ENCODE measurements around the gene SLC37A4. TPM values are rescaled to one million over a fixed set of nuclear protein-coding genes. Genes with fewer than 3 reads are reported as not detected.

Gene SLC37A4
- total RNA-seq, 4 donors from 2014 or later, result 29.7 to 72.9 (median 56.4) TPM

- no peak for ATAC-seq
- Histone ChIP-seq H3K36me3 (peaks cover 0 to 18% of the 10 kb centered on the region in 2 donors), H3K9me3 (no peaks in the 10 kb centered on the region), H3K27me3 (no peaks in the 10 kb centered on the region), H3K4me3 (no peak overlapping the region), H3K4me1 (peaks cover 24 to 28% of the 10 kb centered on the region in 2 donors), H3K27ac (peak overlapping the region; percentile 79 to 96 (median 85))
- in situ Hi-C loops (cut with MboI; ENCODE audit: low sequenced_read_pairs in 4 of 4) (no loop called here), intact Hi-C loops (cut with DNase I; ENCODE audit: low total_unique reads) (no loop called here)
- DNase-seq, result no peak
- no peak for TF ChIP-seq CTCF (IDR thresholded peaks at IDR 0.05 in 4 of 5, conservative IDR thresholded peaks at IDR 0.05 in 1 of 5)
- TF ChIP-seq POLR2A (IDR thresholded peaks at IDR 0.05), result no peak
Measured at GRCh38 chr11:119000906-119001305, 29.8 kb downstream of the SLC37A4 start.

GRCh38 chr11:118998822-118999221 is 31.9 kb downstream of the SLC37A4 start:
- TF ChIP-seq POLR2A (IDR thresholded peaks at IDR 0.05) (no peak), CTCF (IDR thresholded peaks at IDR 0.05 in 4 of 5, conservative IDR thresholded peaks at IDR 0.05 in 1 of 5) (no peak)
- H3K9me3 ChIP-seq, result no peaks in the 10 kb centered on the region
- H3K27ac ChIP-seq, result peak overlapping the region; percentile 79 to 96 (median 85)
- DNase-seq (no peak), ATAC-seq (peak in 1 of 2 donors; percentile 36)
- peaks cover 0 to 16% of the 10 kb centered on the region in 2 donors for H3K36me3 ChIP-seq
- peaks cover 24 to 28% of the 10 kb centered on the region in 2 donors for H3K4me1 ChIP-seq
- peak overlapping the region; percentile 66 to 88 (median 81) for H3K4me3 ChIP-seq
- intact Hi-C loops (cut with DNase I; ENCODE audit: low total_unique reads) (loop anchor here (1.0 kb wide), 2 partner anchors 19 to 31 kb away; partner anchors contain the start of genes RPS25, SLC37A4 and TRAPPC4), in situ Hi-C loops (cut with MboI; ENCODE audit: low sequenced_read_pairs in 4 of 4) (no loop called here)
- no peaks in the 10 kb centered on the region for H3K27me3 ChIP-seq

- Histone ChIP-seq H3K27me3 (no peaks in the 10 kb centered on the region), H3K36me3 (peaks cover 0 to 13% of the 10 kb centered on the region in 2 donors), H3K4me3 (peak overlapping the region; percentile 66 to 88 (median 81)), H3K27ac (peak overlapping the region; percentile 79 to 96 (median 85)), H3K9me3 (no peaks in the 10 kb centered on the region), H3K4me1 (peaks cover 24 to 28% of the 10 kb centered on the region in 2 donors)
- in situ Hi-C loops (cut with MboI; ENCODE audit: low sequenced_read_pairs in 4 of 4), result no loop called here
- intact Hi-C loops (cut with DNase I; ENCODE audit: low total_unique reads), result loop anchor here (1.0 kb wide), 2 partner anchors 20 to 32 kb away; partner anchors contain the start of genes RPS25, SLC37A4 and TRAPPC4
- no peak for TF ChIP-seq POLR2A (IDR thresholded peaks at IDR 0.05)
- no peak for TF ChIP-seq CTCF (IDR thresholded peaks at IDR 0.05 in 4 of 5, conservative IDR thresholded peaks at IDR 0.05 in 1 of 5)
- DNase-seq, result no peak
- ATAC-seq, result peak; percentile 27 to 30
Measured at GRCh38 chr11:118998388-118998717, 32.3 kb downstream of the SLC37A4 start.

- DNase-seq, result peak; percentile 92 to 95
- H3K9me3 ChIP-seq, result no peaks in the 10 kb centered on the region
- peak in 1 of 5 experiments; percentile 17 for TF ChIP-seq CTCF (IDR thresholded peaks at IDR 0.05 in 4 of 5, conservative IDR thresholded peaks at IDR 0.05 in 1 of 5)
- peak; percentile 75 to 91 for TF ChIP-seq POLR2A (IDR thresholded peaks at IDR 0.05)
- peak; percentile 94 to 96 for ATAC-seq
- in situ Hi-C loops (cut with MboI; ENCODE audit: low sequenced_read_pairs in 4 of 4) (no loop called here), intact Hi-C loops (cut with DNase I; ENCODE audit: low total_unique reads) (loop anchor here (1.0 to 2.0 kb wide), 3 partner anchors 20 to 59 kb away; partner anchors contain the start of genes HYOU1, RPS25, SLC37A4 and TRAPPC4)
- peak within 1 kb of the TSS; percentile 79 to 96 (median 85) for H3K27ac ChIP-seq
- peak within 1 kb of the TSS; percentile 66 to 88 (median 81) for H3K4me3 ChIP-seq
- peaks cover 0 to 13% of the 10 kb centered on the region in 2 donors for H3K36me3 ChIP-seq
- H3K27me3 ChIP-seq, result no peaks in the 10 kb centered on the region
- H3K4me1 ChIP-seq, result peaks cover 24 to 28% of the 10 kb centered on the region in 2 donors
Measured at GRCh38 chr11:118997627-118998387, 32.9 kb downstream of the SLC37A4 start, which contains the start of gene CENATAC. CENATAC (plus strand) TSS chr11:118998138; CDS start chr11:118998198, 60 bp downstream.

Measured in gastrocnemius medialis (tissue), 4 donors.